Measurements from ENCODE around the gene NEK5.
"Not testable (repeated sequence)": the region's sequence is repeated elsewhere in the genome, so short reads cannot be mapped to it uniquely, and the experiment has no call there.

DNA sequence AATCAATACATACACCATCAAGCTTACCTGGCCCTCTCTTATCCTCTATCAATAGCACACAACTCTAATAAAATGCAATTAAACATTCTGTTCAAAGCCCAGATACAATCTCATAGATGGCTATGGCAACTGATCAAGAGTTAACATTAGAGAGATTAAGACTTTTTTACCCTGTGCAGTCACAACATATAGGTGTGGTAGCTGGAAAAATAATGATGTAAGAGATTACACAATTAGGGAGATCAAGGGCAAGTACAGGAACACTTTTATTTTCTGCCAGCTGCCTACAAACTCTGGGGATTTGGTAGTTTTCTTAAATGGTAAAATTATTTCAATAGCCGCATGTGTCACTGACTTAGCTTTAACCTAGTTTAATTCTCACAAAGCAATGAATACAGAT is 42.8 kb upstream of the NEK5 start:
- TF ChIP-seq, protein P1, sequence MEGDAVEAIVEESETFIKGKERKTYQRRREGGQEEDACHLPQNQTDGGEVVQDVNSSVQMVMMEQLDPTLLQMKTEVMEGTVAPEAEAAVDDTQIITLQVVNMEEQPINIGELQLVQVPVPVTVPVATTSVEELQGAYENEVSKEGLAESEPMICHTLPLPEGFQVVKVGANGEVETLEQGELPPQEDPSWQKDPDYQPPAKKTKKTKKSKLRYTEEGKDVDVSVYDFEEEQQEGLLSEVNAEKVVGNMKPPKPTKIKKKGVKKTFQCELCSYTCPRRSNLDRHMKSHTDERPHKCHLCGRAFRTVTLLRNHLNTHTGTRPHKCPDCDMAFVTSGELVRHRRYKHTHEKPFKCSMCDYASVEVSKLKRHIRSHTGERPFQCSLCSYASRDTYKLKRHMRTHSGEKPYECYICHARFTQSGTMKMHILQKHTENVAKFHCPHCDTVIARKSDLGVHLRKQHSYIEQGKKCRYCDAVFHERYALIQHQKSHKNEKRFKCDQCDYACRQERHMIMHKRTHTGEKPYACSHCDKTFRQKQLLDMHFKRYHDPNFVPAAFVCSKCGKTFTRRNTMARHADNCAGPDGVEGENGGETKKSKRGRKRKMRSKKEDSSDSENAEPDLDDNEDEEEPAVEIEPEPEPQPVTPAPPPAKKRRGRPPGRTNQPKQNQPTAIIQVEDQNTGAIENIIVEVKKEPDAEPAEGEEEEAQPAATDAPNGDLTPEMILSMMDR (conservative IDR thresholded peaks at IDR 0.05; ENCODE audit: low read depth, low read length), result not testable (repeated sequence)
- TF ChIP-seq EZH2phosphoT487 (IDR thresholded peaks at IDR 0.05; ENCODE audit: borderline replicate concordance, low read length); EZH2 (IDR thresholded peaks at IDR 0.05; ENCODE audit: low read length, unreplicated experiment): not testable (repeated sequence)
